ENCODE data around the gene PPP1R3D.

GRCh38 chr20:59902470-59902869, 37.6 kb downstream of the PPP1R3D start:
- TF ChIP-seq POLR2AphosphoS5 (IDR thresholded peaks at IDR 0.05; ENCODE audit: borderline replicate concordance, low read depth, low read length) (no peak), FOXP2 (optimal IDR thresholded peaks at IDR 0.05; ENCODE audit: control extremely low read depth, extremely low read length, insufficient read depth) (no peak)

Measured in SK-N-MC (cell line).